ENCODE results near the gene HTR1E.
"Not testable (repeated sequence)": the region's sequence is repeated elsewhere in the genome, so short reads cannot be mapped to it uniquely, and the experiment has no call there.

The HTR1E gene

DNA sequence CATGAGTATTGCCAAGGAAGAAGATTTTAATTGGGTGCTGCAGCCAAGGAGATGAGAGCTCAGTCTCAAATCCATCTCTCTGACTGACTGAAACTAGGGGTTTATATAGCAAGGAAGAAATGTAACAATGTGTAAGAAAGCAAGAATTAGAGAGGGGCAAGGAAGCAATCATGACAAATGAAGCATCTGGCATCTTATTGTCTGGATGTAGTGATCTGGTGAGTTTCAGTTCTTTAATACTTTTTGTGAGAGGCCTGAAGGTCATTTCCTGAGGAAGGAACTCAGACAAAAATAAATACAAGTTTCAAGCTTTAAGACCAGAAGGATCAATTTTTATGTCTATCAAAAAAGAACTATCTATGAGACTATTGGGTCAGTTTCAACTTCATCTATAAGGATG is 64.2 kb downstream of the HTR1E start:
- no peak for DNase-seq

GRCh38 chr6:87002391-87002790 is 65.1 kb downstream of the HTR1E start:
- not testable (repeated sequence) for DNase-seq

DNA sequence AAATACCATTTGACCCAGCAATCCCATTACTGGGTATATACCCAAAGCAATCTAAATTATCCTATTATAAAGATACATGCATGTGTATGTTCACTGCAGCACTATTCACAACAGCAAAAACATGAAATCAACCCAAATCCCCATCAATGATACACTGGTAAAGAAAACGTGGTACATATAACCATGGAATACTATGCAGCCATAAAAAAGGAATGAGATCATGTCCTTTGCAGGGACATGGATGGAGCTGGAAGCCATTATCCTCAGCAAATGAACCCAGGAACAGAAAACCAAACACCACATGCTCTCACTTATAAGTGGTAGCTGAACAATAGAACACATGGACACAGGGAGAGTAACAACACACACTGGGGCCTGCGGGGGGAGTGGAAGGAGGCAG is 69.2 kb downstream of the HTR1E start:
- DNase-seq: not testable (repeated sequence)

GRCh38 chr6:87009581-87009980 is 72.3 kb downstream of the HTR1E start:
- DNase-seq: not testable (repeated sequence)

GRCh38 chr6:87012035-87012434 is 74.7 kb downstream of the HTR1E start:
- DNase-seq: no peak

DNA sequence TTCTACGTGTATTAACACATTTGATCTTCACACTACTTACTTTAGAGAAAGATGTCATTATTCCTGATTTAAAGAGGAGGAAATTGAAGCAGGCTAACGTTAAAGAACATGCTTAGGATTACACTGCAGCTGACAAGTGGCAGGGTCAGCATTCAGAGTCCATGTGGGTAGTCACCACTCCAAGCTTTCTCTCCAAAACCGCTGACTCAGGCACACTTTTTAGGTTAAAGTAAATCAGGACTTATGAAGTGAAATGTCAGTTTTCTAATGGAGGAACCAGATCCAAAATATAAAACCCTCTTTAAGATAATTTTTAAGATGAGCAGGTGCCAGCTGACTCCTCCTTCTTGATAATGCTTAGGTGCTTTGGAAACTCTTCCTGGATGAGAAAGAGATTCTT is 75.4 kb downstream of the HTR1E start:
- no peak for DNase-seq

DNA sequence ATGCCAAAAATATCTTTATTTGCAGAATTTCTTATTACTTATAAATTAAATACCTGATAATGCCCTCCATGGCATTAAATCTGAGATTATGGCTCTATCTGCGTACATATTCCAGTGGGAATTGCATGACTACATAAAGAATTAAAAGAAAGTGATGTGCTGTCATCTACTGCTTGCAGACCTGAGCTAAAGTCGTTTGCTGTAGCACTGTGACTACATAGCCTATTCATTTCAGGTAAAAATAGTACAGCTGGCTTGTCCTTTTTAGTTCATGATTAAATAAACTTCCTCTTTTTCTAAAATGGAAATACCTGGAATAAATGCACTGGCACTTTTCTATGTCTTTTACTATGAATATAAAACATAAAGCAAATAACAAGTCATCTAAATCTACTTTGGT is 79.4 kb downstream of the HTR1E start:
- DNase-seq: no peak

DNA sequence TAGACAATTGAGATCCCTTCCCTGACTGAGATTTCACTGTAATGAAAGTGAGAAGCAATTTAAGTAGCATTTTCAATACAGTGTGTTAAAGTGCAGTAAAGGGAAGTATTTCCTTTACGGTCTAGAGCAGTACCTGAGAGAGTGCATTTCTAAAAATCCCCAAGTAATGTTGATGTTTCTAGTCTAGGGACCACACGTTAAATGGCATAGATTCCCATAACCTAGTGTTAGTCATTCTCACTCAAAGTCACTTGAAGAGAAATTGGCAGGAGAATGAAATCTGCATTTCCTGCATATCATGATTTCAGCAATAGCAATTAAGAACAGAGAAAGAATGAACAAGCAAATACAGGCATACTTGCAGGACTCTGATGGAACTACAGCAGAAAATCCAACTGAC is 89.7 kb downstream of the HTR1E start:
- no peak for DNase-seq

- no peak for DNase-seq
Measured at GRCh38 chr6:87029711-87030314, 92.5 kb downstream of the HTR1E start.

DNA sequence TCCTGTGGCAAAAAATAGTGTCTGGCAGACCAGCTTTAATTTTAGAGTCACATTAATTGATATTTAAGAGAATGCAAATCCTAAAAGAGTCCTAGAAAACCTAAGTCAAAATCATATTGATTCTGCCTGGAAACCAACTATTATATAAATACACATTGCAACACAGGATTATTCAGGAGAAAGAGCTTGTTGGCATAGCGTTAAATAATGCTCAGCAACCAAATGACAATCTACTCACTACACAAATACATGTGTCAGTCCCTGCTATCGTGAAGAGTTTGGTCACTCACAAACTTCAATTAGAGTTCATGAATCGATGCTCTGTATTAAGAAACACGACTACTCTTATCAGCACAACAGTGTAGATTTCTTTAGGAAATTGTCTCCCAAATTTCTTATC is 103.4 kb downstream of the HTR1E start:
- no peak for DNase-seq

GRCh38 chr6:87045521-87046075 is 108.3 kb downstream of the HTR1E start:
- DNase-seq: no peak

GRCh38 chr6:87049779-87050178 is 112.5 kb downstream of the HTR1E start:
- no peak for DNase-seq

- no peak for DNase-seq
Measured at GRCh38 chr6:87053312-87053711, 116.0 kb downstream of the HTR1E start.

DNA sequence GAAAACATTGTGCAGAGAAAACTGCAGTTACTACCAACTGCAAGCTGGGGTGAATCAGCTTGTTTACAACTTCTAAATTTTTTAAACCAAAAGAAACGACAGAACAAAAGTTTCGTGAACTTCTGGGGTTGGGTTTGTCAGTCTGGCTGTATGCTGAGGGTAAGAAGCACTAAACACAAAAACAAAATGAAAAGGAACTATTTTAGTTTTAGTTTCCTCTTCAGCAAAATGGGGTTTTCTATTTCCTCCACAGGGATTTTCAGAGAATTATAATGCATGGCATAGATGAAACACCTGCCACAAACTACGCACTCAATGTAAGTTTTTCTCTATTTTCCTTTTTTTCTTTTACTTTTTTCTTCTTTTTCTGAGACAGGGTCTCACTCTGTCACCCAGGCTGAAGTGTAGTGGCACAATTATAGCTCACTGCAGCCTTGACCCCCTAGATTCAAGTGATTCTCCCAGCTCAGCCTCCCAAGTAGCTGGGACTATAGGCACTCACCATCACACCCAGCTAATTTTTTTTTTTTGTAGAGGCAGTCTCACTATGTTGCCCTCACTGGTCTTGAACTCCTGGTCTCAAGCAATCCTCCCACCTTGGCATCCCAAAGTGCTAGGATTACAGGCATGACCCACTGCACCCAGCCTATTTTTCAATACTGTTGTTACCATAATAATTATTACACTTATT is 117.0 kb downstream of the HTR1E start:
- DNase-seq: no peak

DNA sequence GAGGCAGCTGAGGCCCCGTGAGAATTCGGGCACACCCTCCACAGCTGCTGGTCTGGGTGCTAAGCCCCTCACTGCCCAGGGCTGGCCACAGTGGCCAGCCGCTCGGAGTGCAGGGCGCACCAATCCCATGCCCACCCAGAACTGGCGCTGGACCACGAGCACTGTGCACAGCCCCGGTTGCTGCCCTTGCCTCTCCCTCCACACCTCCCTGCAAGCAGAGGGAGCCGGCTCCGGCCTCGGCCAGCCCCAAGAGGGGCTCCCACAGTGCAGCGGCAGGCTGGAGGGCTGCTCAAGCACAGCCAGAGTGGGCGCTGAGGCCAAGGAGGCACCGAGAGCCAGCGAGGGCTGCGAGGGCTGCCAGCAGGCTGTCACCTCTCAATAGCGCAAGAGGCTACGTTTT is 122.6 kb downstream of the HTR1E start:
- DNase-seq: no peak

- DNase-seq: no peak
Measured at GRCh38 chr6:87065117-87065516, 127.8 kb downstream of the HTR1E start.

Measured in stimulated activated CD4-positive, alpha-beta T cell treated with anti-CD3 and anti-CD28 coated beads, Interleukin-4, amount 100 ng/mL, for 24 hours (primary cell).